SU-DHL-6 (cell line): ENCODE data around the gene PLA2G2C.

ENCODE experiments used
- H2AFZ ChIP-seq: fragments of 200-600 bp; sonication (generic); 2 replicates; pipeline ENCODE4 v1.6.1; 2014; ENCODE audit warnings: low read depth, mild to moderate bottlenecking, moderate library complexity, mixed read lengths, antibody characterized with exemption, low read length; ENCODE audit not compliant: severe bottlenecking
- H3F3A ChIP-seq: fragments of 200-600 bp; shearing (Covaris generic); 2 replicates; pipeline ENCODE4 v1.6.0; 2016; ENCODE audit warnings: antibody characterized with exemption, mild to moderate bottlenecking; ENCODE audit not compliant: insufficient read depth
- H3K27ac ChIP-seq: fragments of 200-600 bp; sonication (generic); 2 replicates; pipeline ENCODE4 v1.5.1; 2016; ENCODE audit warnings: low read depth, mild to moderate bottlenecking, low read length, moderate library complexity, mixed read lengths
- H3K27me3 ChIP-seq: fragments of 200-600 bp; sonication (generic), shearing (Covaris generic); 2 replicates; pipeline ENCODE4 v1.6.0; 2014; ENCODE audit warnings: mild to moderate bottlenecking, low read length
- H3K36me3 ChIP-seq: fragments of 200-600 bp; sonication (generic); 2 replicates; pipeline ENCODE4 v1.6.1; 2014; ENCODE audit warnings: mild to moderate bottlenecking, low read length, mixed read lengths
- H3K4me2 ChIP-seq: fragments of 300-600, 200-600 bp; shearing (Covaris generic), sonication (generic); 2 replicates; pipeline ENCODE4 v1.6.0; 2014; ENCODE audit warnings: low read length, low read depth, mild to moderate bottlenecking; ENCODE audit not compliant: poor library complexity, severe bottlenecking
- H3K4me3 ChIP-seq: fragments of 200-600 bp; sonication (generic); 2 replicates; pipeline ENCODE4 v1.5.1; 2014; ENCODE audit warnings: antibody characterized with exemption, low read length, mild to moderate bottlenecking, mixed read lengths; ENCODE audit not compliant: insufficient read depth, poor library complexity, severe bottlenecking
- H3K79me2 ChIP-seq: fragments of 200-600 bp; sonication (generic); 2 replicates; pipeline ENCODE4 v1.6.1; 2014; ENCODE audit warnings: mild to moderate bottlenecking, low read length, moderate library complexity; ENCODE audit not compliant: insufficient read depth
- H3K9ac ChIP-seq: fragments of 200-600 bp; sonication (generic); 2 replicates; pipeline ENCODE4 v1.7.0; 2014; ENCODE audit warnings: mild to moderate bottlenecking, low read length
- H3K9me2 ChIP-seq: fragments of 200-600 bp; sonication (generic); replicated peaks from 2 replicates; pipeline ENCODE4 v1.6.1; 2014; ENCODE audit warnings: low read length; ENCODE audit not compliant: insufficient read depth
- H3K9me3 ChIP-seq: fragments of 200-600 bp; sonication (generic); 2 replicates; pipeline ENCODE4 v1.6.1; 2014; ENCODE audit warnings: low read length, mixed read lengths; ENCODE audit not compliant: insufficient read depth
- H4K20me1 ChIP-seq: fragments of 200-600 bp; sonication (generic); 2 replicates; pipeline ENCODE4 v1.6.1; 2014; ENCODE audit warnings: low read depth, mild to moderate bottlenecking, antibody characterized with exemption, low read length, moderate library complexity, mixed read lengths
- CTCF ChIP-seq: fragments of 200-600 bp; sonication (generic); IDR thresholded peaks from one replicate; pipeline ENCODE4 v1.5.1; 2017; ENCODE audit warnings: antibody characterized with exemption, mild to moderate bottlenecking, low read length, moderate library complexity; ENCODE audit not compliant: insufficient read depth, poor library complexity, severe bottlenecking
- EZH2phosphoT487 ChIP-seq: fragments of 200-600 bp; sonication (generic), shearing (Covaris generic); conservative IDR thresholded peaks from 2 replicates; pipeline ENCODE4 v1.6.1; 2018; ENCODE audit warnings: mild to moderate bottlenecking, antibody characterized with exemption, low read length, moderate library complexity, mixed read lengths

The PLA2G2C gene

GRCh38 chr1:20148571-20149500, 37.5 kb downstream of the PLA2G2C start:
- H3K4me3 ChIP-seq: no peak overlapping the region
- no peak overlapping the region for H3K4me2 ChIP-seq
- no peaks in the 10 kb centered on the region for H4K20me1 ChIP-seq
- no peak for TF ChIP-seq CTCF
- TF ChIP-seq EZH2phosphoT487: no peak
- no peak overlapping the region for H3K27ac ChIP-seq
- H3K9me3 ChIP-seq: no peaks in the 10 kb centered on the region
- H3K79me2 ChIP-seq: no peaks in the 10 kb centered on the region
- no peak overlapping the region for H2AFZ ChIP-seq
- H3F3A ChIP-seq: no peaks in the 10 kb centered on the region
- H3K9ac ChIP-seq: no peak overlapping the region
- no peaks in the 10 kb centered on the region for H3K36me3 ChIP-seq
- no peaks in the 10 kb centered on the region for H3K27me3 ChIP-seq
- no peaks in the 10 kb centered on the region for H3K9me2 ChIP-seq

GRCh38 chr1:20147846-20148570, 38.3 kb downstream of the PLA2G2C start:
- no peaks in the 10 kb centered on the region for H3K9me2 ChIP-seq
- H3K9me3 ChIP-seq: no peaks in the 10 kb centered on the region
- H3K79me2 ChIP-seq: no peaks in the 10 kb centered on the region
- no peak overlapping the region for H3K4me2 ChIP-seq
- H4K20me1 ChIP-seq: no peaks in the 10 kb centered on the region
- TF ChIP-seq CTCF (no peak), EZH2phosphoT487 (no peak)
- no peak overlapping the region for H3K4me3 ChIP-seq
- H3F3A ChIP-seq: no peaks in the 10 kb centered on the region
- no peak overlapping the region for H3K9ac ChIP-seq
- no peak overlapping the region for H3K27ac ChIP-seq
- H2AFZ ChIP-seq: no peak overlapping the region
- no peaks in the 10 kb centered on the region for H3K27me3 ChIP-seq
- no peaks in the 10 kb centered on the region for H3K36me3 ChIP-seq

- H3K9ac ChIP-seq: no peak overlapping the region
- H2AFZ ChIP-seq: no peak overlapping the region
- no peak overlapping the region for H3K4me3 ChIP-seq
- H3K27ac ChIP-seq: no peak overlapping the region
- H4K20me1 ChIP-seq: no peaks in the 10 kb centered on the region
- H3K9me2 ChIP-seq: no peaks in the 10 kb centered on the region
- TF ChIP-seq EZH2phosphoT487: no peak
- no peak overlapping the region for H3K4me2 ChIP-seq
- H3F3A ChIP-seq: no peaks in the 10 kb centered on the region
- H3K36me3 ChIP-seq: no peaks in the 10 kb centered on the region
- H3K9me3 ChIP-seq: no peaks in the 10 kb centered on the region
- H3K79me2 ChIP-seq: no peaks in the 10 kb centered on the region
- H3K27me3 ChIP-seq: no peaks in the 10 kb centered on the region
These were observed 42.4 kb downstream of the PLA2G2C start for GRCh38 chr1:20143734-20144565.
